ENCODE measurements around the gene EMILIN3.

The EMILIN3 gene

GRCh38 chr20:41347523-41348429 lies 18.8 kb downstream of the EMILIN3 start:
- Histone ChIP-seq H3K36me3 (ENCODE audit: control insufficient read depth, insufficient read depth, low read length) (no peaks in the 10 kb centered on the region; the same call in 1 of the 2 replicates), H3K9me3 (ENCODE audit: control insufficient read depth, insufficient read depth, low read length) (no peaks in the 10 kb centered on the region), H3K27me3 (ENCODE audit: control insufficient read depth, insufficient read depth, low read length) (no peaks in the 10 kb centered on the region), H3K27ac (ENCODE audit: low read length) (no peak overlapping the region), H3K4me1 (ENCODE audit: control insufficient read depth, insufficient read depth, low read length) (no peaks in the 10 kb centered on the region), H3K4me3 (ENCODE audit: low read length) (no peak overlapping the region)
- no peak for DNase-seq (ENCODE audit: low read depth, low spot score)
- no CpG with 5 or more reads among the region's 13 CpGs for WGBS (ENCODE audit: insufficient coverage, insufficient read length)

DNA sequence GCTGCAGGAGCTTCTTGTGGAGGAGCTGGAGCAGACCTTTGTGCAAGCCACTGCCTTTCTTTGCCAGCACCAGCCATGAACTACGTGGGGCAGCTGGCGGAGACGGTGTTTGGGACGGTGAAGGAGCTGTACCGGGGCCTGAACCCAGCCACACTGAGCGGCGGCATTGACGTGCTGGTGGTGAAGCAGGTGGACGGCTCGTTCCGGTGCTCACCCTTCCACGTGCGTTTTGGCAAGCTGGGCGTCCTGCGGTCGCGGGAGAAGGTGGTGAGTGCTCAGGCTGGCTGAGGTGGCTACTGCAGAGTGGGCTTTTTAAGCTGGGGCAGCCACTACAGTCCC lies 20.9 kb downstream of the EMILIN3 start:
- no peaks in the 10 kb centered on the region for H3K27me3 ChIP-seq (ENCODE audit: control insufficient read depth, insufficient read depth, low read length)
- peaks cover 3% of the 10 kb centered on the region; the same call in 1 of the 2 replicates for H3K4me1 ChIP-seq (ENCODE audit: control insufficient read depth, insufficient read depth, low read length)
- DNase-seq (ENCODE audit: low read depth, low spot score), result no peak
- H3K4me3 ChIP-seq (ENCODE audit: low read length), result no peak overlapping the region
- no peak overlapping the region for H3K27ac ChIP-seq (ENCODE audit: low read length)
- no peaks in the 10 kb centered on the region for H3K9me3 ChIP-seq (ENCODE audit: control insufficient read depth, insufficient read depth, low read length)
- no CpG with 5 or more reads among the region's 17 CpGs for WGBS (ENCODE audit: insufficient coverage, insufficient read length)
- no peaks in the 10 kb centered on the region; the same call in 1 of the 2 replicates for H3K36me3 ChIP-seq (ENCODE audit: control insufficient read depth, insufficient read depth, low read length)

GRCh38 chr20:41344938-41345728 lies 21.5 kb downstream of the EMILIN3 start:
- H3K4me3 ChIP-seq (ENCODE audit: low read length), result no peak overlapping the region
- no peaks in the 10 kb centered on the region for H3K27me3 ChIP-seq (ENCODE audit: control insufficient read depth, insufficient read depth, low read length)
- H3K9me3 ChIP-seq (ENCODE audit: control insufficient read depth, insufficient read depth, low read length), result no peaks in the 10 kb centered on the region
- DNase-seq (ENCODE audit: low read depth, low spot score), result no peak
- H3K27ac ChIP-seq (ENCODE audit: low read length), result no peak overlapping the region
- H3K36me3 ChIP-seq (ENCODE audit: control insufficient read depth, insufficient read depth, low read length), result no peaks in the 10 kb centered on the region; the same call in 1 of the 2 replicates
- no CpG with 5 or more reads among the region's 11 CpGs for WGBS (ENCODE audit: insufficient coverage, insufficient read length)
- peaks cover 3% of the 10 kb centered on the region; the same call in 1 of the 2 replicates for H3K4me1 ChIP-seq (ENCODE audit: control insufficient read depth, insufficient read depth, low read length)

DNA sequence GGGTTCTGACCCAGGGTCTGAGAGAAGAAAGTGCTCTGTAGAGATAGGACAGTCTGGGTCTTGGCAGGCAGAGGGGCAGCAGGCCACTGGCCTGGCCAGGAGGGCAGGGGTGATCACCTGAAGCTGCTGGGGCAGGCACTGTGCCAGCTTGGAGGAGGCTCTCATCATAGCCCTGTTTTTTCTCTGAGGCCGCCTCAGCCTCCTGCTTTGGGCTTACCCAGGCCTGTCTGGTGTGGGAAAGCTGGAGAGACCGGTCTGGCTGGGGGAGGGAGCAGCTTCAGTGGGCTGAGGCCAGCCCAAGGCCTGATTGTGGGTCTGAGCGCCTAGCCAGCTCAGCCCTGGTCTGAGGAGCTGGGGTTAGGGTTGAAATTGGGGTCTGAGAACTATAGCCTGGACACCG lies 22.1 kb downstream of the EMILIN3 start:
- no peak for DNase-seq (ENCODE audit: low read depth, low spot score)
- no peak overlapping the region for H3K27ac ChIP-seq (ENCODE audit: low read length)
- no CpG with 5 or more reads among the region's 4 CpGs for WGBS (ENCODE audit: insufficient coverage, insufficient read length)
- H3K36me3 ChIP-seq (ENCODE audit: control insufficient read depth, insufficient read depth, low read length), result no peaks in the 10 kb centered on the region; the same call in 1 of the 2 replicates
- no peaks in the 10 kb centered on the region for H3K9me3 ChIP-seq (ENCODE audit: control insufficient read depth, insufficient read depth, low read length)
- peaks cover 4% of the 10 kb centered on the region; the same call in 1 of the 2 replicates for H3K4me1 ChIP-seq (ENCODE audit: control insufficient read depth, insufficient read depth, low read length)
- H3K4me3 ChIP-seq (ENCODE audit: low read length), result no peak overlapping the region
- H3K27me3 ChIP-seq (ENCODE audit: control insufficient read depth, insufficient read depth, low read length), result peaks cover under 1% of the 10 kb centered on the region; the same call in 1 of the 2 replicates

- DNase-seq (ENCODE audit: low read depth, low spot score), result no peak
- Histone ChIP-seq H3K9me3 (ENCODE audit: control insufficient read depth, insufficient read depth, low read length) (no peaks in the 10 kb centered on the region), H3K4me3 (ENCODE audit: low read length) (no peak overlapping the region), H3K36me3 (ENCODE audit: control insufficient read depth, insufficient read depth, low read length) (no peaks in the 10 kb centered on the region), H3K27me3 (ENCODE audit: control insufficient read depth, insufficient read depth, low read length) (peaks cover 3% of the 10 kb centered on the region; the same call in 1 of the 2 replicates), H3K27ac (ENCODE audit: low read length) (no peak overlapping the region), H3K4me1 (ENCODE audit: control insufficient read depth, insufficient read depth, low read length) (peaks cover 5% of the 10 kb centered on the region; the same call in 1 of the 2 replicates)
- no CpG with 5 or more reads among the region's 9 CpGs for WGBS (ENCODE audit: insufficient coverage, insufficient read length)
Observed at GRCh38 chr20:41342474-41343464, 23.8 kb downstream of the EMILIN3 start.

DNA sequence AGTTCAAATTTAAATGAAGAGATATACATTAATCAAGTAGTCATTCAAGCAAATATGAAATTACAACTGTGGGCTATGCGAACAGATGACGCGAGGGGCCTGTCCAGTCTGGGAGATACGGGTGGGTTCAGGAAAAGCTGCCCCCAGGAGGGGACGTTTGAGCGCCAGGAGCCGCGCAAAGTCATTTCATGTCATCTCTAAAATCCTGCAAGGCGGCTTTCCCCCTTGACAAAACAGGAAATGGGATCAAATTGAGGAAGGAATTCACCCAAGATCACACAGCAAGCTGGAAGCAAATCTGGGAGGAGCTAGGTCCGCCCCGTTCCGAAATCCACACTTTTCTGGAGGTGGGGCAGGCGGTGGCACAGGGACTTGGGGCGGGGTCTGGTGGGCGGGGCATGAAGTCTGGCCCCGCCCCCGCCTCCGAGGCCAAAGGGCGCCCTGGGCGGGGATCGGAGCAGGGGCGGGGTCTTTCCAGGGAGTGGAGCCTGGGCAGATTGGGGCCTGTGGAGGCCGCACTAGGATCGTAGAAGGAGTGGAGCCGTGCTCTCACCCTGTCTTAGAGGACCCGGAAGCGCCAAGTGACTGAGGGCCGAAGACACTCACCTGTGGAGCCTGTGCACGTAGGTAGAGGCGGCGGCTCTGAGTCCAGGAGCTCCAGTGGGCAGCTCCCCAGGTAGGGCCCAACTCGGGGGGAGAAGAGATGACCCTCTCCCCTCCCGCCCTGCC lies 26.1 kb downstream of the EMILIN3 start, which contains the start of gene LPIN3:
Gene LPIN3, plus strand, starts transcription at position 495 of the 729 bp plus-strand sequence. CDS start 4,983 bp downstream, outside the sequence.
- H3K36me3 ChIP-seq (ENCODE audit: control insufficient read depth, insufficient read depth, low read length), result no peaks in the 10 kb centered on the region
- H3K4me3 ChIP-seq (ENCODE audit: low read length), result peak within 1 kb of the TSS; percentile 23; the same call in 1 of the 2 replicates
- no peaks in the 10 kb centered on the region for H3K9me3 ChIP-seq (ENCODE audit: control insufficient read depth, insufficient read depth, low read length)
- DNase-seq (ENCODE audit: low read depth, low spot score), result peak; percentile 66
- no peak within 1 kb of the TSS for H3K27ac ChIP-seq (ENCODE audit: low read length)
- peaks cover 3% of the 10 kb centered on the region; the same call in 1 of the 2 replicates for H3K27me3 ChIP-seq (ENCODE audit: control insufficient read depth, insufficient read depth, low read length)
- no CpG with 5 or more reads among the region's 33 CpGs for WGBS (ENCODE audit: insufficient coverage, insufficient read length)
- H3K4me1 ChIP-seq (ENCODE audit: control insufficient read depth, insufficient read depth, low read length), result peaks cover 5% of the 10 kb centered on the region; the same call in 1 of the 2 replicates

- peaks cover 5% of the 10 kb centered on the region; the same call in 1 of the 2 replicates for H3K4me1 ChIP-seq (ENCODE audit: control insufficient read depth, insufficient read depth, low read length)
- peak overlapping the region; percentile 23; the same call in 1 of the 2 replicates for H3K4me3 ChIP-seq (ENCODE audit: low read length)
- H3K36me3 ChIP-seq (ENCODE audit: control insufficient read depth, insufficient read depth, low read length), result no peaks in the 10 kb centered on the region
- no peak overlapping the region for H3K27ac ChIP-seq (ENCODE audit: low read length)
- H3K27me3 ChIP-seq (ENCODE audit: control insufficient read depth, insufficient read depth, low read length), result peaks cover 3% of the 10 kb centered on the region; the same call in 1 of the 2 replicates
- DNase-seq (ENCODE audit: low read depth, low spot score), result peak; percentile 91
- WGBS (ENCODE audit: insufficient coverage, insufficient read length), result no CpG with 5 or more reads among the region's 25 CpGs
- no peaks in the 10 kb centered on the region for H3K9me3 ChIP-seq (ENCODE audit: control insufficient read depth, insufficient read depth, low read length)
Observed at GRCh38 chr20:41339957-41340326, 26.7 kb downstream of the EMILIN3 start.

DNA sequence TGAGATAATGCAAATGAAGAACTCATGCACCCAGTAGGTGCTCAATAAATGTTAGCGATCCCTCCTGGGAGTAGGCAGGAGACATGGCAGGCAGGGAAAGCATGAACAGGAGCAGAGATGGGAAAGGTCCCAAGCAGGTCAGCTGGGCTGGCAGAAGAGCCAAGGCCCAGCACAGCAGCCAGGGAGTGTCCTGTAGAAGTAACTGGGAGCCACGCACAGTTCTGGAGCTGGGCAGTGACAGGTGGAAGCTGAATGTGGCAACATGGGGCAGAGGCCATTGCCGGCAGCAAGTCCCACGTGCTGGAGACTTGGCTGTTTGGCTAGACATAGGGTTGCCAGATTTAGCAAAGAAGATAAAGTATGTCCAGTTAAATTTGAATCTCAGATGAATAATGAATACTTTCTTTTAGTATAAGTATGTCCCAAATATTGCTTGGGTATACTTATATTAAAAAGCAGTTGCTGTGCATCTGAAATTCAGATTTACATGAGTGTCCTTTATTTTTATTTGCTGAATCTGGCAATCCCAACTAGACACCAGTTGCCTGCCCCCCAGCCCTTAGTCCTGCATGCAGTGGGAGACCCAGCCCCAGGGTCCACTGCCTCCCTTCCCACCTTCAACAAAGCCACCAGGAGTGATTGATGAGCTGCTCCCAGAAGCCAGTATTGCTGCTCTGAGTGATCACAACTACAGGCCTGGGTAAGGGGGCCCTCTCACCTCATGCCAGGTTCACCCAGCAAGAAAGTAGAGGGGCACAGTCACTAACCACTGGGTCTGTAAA lies 29.7 kb downstream of the EMILIN3 start:
- no peaks in the 10 kb centered on the region for H3K9me3 ChIP-seq (ENCODE audit: control insufficient read depth, insufficient read depth, low read length)
- H3K4me1 ChIP-seq (ENCODE audit: control insufficient read depth, insufficient read depth, low read length), result peaks cover 5% of the 10 kb centered on the region; the same call in 1 of the 2 replicates
- no CpG with 5 or more reads among the region's 4 CpGs for WGBS (ENCODE audit: insufficient coverage, insufficient read length)
- peaks cover 3% of the 10 kb centered on the region; the same call in 1 of the 2 replicates for H3K27me3 ChIP-seq (ENCODE audit: control insufficient read depth, insufficient read depth, low read length)
- H3K4me3 ChIP-seq (ENCODE audit: low read length), result no peak overlapping the region
- no peak for DNase-seq (ENCODE audit: low read depth, low spot score)
- no peaks in the 10 kb centered on the region for H3K36me3 ChIP-seq (ENCODE audit: control insufficient read depth, insufficient read depth, low read length)
- H3K27ac ChIP-seq (ENCODE audit: low read length), result no peak overlapping the region

All from iPS DF 6.9 (cell line).